Tibial artery (tissue), 4 donors: ENCODE results near the gene FBXO21.

Experiments used
- DNase-seq, 2 donors: peaks; one replicate each; pipeline ENCODE4 v3.0.0-alpha.2; 2019
- H3K27ac ChIP-seq, 2 donors: fragments of 200-600 bp; sonication (generic) in 1 of 2; 1 replicate in 1 of 2; 2 replicates in 1 of 2; pipeline ENCODE4 v1.5.1; 2018 to 2019; ENCODE audit warnings: mild to moderate bottlenecking in 1 of 2
- H3K27me3 ChIP-seq, 2 donors: fragments of 200-600 bp; sonication (generic) in 1 of 2; one replicate each; pipeline versions ENCODE4 v1.5.1 to v1.6.0; 2016 to 2019
- H3K36me3 ChIP-seq, 3 donors: fragments of 200-600 bp; sonication (generic) in 2 of 3; one replicate each; pipeline ENCODE4 v1.5.1; 2016 to 2019; ENCODE audit warnings: mild to moderate bottlenecking in 2 of 3
- H3K4me1 ChIP-seq, 4 donors: fragments of 200-600 bp; sonication (generic) in 2 of 4; 1 replicate in 3 of 4; 2 replicates in 1 of 4; pipeline ENCODE4 v1.5.1; 2016 to 2019
- H3K4me3 ChIP-seq, 2 donors: fragments of 200-600 bp; sonication (generic) in 1 of 2; 1 replicate in 1 of 2; 2 replicates in 1 of 2; pipeline ENCODE4 v1.5.1; 2018 to 2019; ENCODE audit warnings: mild to moderate bottlenecking in 2 of 2
- H3K9me3 ChIP-seq, 3 donors: fragments of 200-600 bp; sonication (generic) in 1 of 3; one replicate each; pipeline ENCODE4 v1.5.1; 2016 to 2019
- intact Hi-C: fragments of 100-400 bp; cut with DNase I; formaldehyde crosslinking; loops from one replicate; pipeline ENCODE4 v1.15.0; 2023; ENCODE audit warnings: low total_unique reads
- TF ChIP-seq, protein P1 (sequence below), 2 experiments: fragments of 200-600 bp in 1 of 2; fragments of 450-650 bp in 1 of 2; IDR thresholded peaks; one replicate each; pipeline ENCODE4 v1.5.1; 2017 to 2019; ENCODE audit warnings: antibody characterized with exemption in 2 of 2, mild to moderate bottlenecking in 1 of 2, moderate library complexity in 1 of 2

The FBXO21 gene

DNA sequence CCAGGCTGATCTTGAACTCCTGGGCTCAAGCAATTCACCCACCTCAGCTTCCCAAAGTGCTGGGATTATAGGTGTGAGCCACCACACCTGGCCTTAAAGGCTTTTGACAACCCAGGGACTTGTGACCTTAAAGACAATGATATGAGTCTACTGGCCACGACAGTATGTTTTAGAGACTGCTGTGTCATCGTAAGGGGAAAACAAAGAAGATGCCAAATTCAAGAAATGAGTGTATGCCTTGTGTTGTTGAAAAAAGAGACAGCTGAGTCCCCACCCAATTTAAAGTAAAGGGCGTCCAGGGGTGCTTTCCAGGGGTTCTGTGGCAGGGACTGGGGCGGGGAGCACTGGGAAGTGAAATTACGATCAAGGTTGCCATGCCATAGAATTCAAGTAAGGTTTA, 26.4 kb upstream of the FBXO21 start:
- intact Hi-C loops: no loop called here
- H3K9me3 ChIP-seq: no peaks in the 10 kb centered on the region
- no peak for DNase-seq
- no peak overlapping the region for H3K4me3 ChIP-seq
- no peak overlapping the region for H3K27ac ChIP-seq
- TF ChIP-seq, protein P1, sequence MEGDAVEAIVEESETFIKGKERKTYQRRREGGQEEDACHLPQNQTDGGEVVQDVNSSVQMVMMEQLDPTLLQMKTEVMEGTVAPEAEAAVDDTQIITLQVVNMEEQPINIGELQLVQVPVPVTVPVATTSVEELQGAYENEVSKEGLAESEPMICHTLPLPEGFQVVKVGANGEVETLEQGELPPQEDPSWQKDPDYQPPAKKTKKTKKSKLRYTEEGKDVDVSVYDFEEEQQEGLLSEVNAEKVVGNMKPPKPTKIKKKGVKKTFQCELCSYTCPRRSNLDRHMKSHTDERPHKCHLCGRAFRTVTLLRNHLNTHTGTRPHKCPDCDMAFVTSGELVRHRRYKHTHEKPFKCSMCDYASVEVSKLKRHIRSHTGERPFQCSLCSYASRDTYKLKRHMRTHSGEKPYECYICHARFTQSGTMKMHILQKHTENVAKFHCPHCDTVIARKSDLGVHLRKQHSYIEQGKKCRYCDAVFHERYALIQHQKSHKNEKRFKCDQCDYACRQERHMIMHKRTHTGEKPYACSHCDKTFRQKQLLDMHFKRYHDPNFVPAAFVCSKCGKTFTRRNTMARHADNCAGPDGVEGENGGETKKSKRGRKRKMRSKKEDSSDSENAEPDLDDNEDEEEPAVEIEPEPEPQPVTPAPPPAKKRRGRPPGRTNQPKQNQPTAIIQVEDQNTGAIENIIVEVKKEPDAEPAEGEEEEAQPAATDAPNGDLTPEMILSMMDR (IDR thresholded peaks at IDR 0.05): no peak
- H3K4me1 ChIP-seq: no peaks in the 10 kb centered on the region
- H3K27me3 ChIP-seq: peaks cover 0 to 44% of the 10 kb centered on the region in 2 donors
- H3K36me3 ChIP-seq: no peaks in the 10 kb centered on the region

DNA sequence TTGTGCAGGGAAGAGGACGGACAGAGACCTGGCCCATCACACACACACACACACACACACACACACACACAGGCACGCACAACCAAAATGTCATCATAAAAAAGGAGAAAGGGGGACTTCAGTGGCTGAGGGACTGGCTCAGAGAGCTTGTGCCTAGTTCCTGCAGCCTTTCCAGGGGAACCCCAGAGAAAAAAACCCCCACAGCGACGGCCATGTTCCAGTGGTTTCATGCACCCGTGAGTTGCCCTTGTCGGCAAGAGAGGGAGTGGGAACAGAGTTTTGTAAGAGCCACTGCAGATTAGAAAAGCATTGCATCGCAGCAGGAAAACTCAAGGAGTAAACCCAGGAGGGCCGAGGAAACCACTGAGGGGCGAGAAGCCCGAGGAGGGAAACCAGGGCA, 24.5 kb upstream of the FBXO21 start:
- Histone ChIP-seq H3K36me3 (no peaks in the 10 kb centered on the region), H3K27ac (no peak overlapping the region), H3K9me3 (no peaks in the 10 kb centered on the region), H3K27me3 (peaks cover 0 to 40% of the 10 kb centered on the region in 2 donors), H3K4me1 (no peaks in the 10 kb centered on the region), H3K4me3 (no peak overlapping the region)
- intact Hi-C loops: no loop called here
- TF ChIP-seq, protein P1 (IDR thresholded peaks at IDR 0.05): no peak
- DNase-seq: no peak

GRCh38 chr12:117213295-117213808, 23.1 kb upstream of the FBXO21 start:
- H3K9me3 ChIP-seq: no peaks in the 10 kb centered on the region
- H3K4me3 ChIP-seq: no peak overlapping the region
- H3K27ac ChIP-seq: no peak overlapping the region
- H3K36me3 ChIP-seq: no peaks in the 10 kb centered on the region
- peaks cover 0 to 40% of the 10 kb centered on the region in 2 donors for H3K27me3 ChIP-seq
- no peak for DNase-seq
- H3K4me1 ChIP-seq: no peaks in the 10 kb centered on the region
- TF ChIP-seq, protein P1 (IDR thresholded peaks at IDR 0.05): no peak
- intact Hi-C loops: no loop called here

- intact Hi-C loops: no loop called here
- no peaks in the 10 kb centered on the region for H3K36me3 ChIP-seq
- DNase-seq: peak; percentile 78
- H3K4me3 ChIP-seq: no peak overlapping the region
- no peaks in the 10 kb centered on the region for H3K9me3 ChIP-seq
- H3K27ac ChIP-seq: no peak overlapping the region
- peaks cover 0 to 34% of the 10 kb centered on the region in 2 donors for H3K27me3 ChIP-seq
- TF ChIP-seq, protein P1 (IDR thresholded peaks at IDR 0.05): peak; percentile 78 to 84
- H3K4me1 ChIP-seq: no peaks in the 10 kb centered on the region
Observed at GRCh38 chr12:117212563-117213190, 22.4 kb upstream of the FBXO21 start.

- TF ChIP-seq, protein P1 (IDR thresholded peaks at IDR 0.05): no peak
- no peak for DNase-seq
- Histone ChIP-seq H3K27me3 (peaks cover 0 to 38% of the 10 kb centered on the region in 2 donors), H3K27ac (no peak overlapping the region), H3K36me3 (no peaks in the 10 kb centered on the region), H3K4me1 (no peaks in the 10 kb centered on the region), H3K4me3 (no peak overlapping the region), H3K9me3 (no peaks in the 10 kb centered on the region)
- intact Hi-C loops: loop anchor here (2.0 kb wide), 1 partner anchor 626 kb away; no protein-coding TSS in a partner anchor
Observed at GRCh38 chr12:117210266-117210918, 20.1 kb upstream of the FBXO21 start.
